CD14-positive monocyte (primary cell): ENCODE results near the gene ACSM2A. TPM values are rescaled to one million over a fixed set of nuclear protein-coding genes. Genes with fewer than 3 reads are reported as not detected.
"Not testable (repeated sequence)": the region's sequence is repeated elsewhere in the genome, so short reads cannot be mapped to it uniquely, and the experiment has no call there.

Experiments used
- DNase-seq, 3 donors: peaks; one replicate each; pipeline ENCODE4 v3.0.0-alpha.2; 2011 to 2022
- H2AFZ ChIP-seq: 2 replicates; pipeline ENCODE4 v1.6.0; 2012; ENCODE audit warnings: mild to moderate bottlenecking, low read depth, low read length, inconsistent platforms; ENCODE audit not compliant: insufficient read depth, poor library complexity, severe bottlenecking
- H3K27ac ChIP-seq, 2 donors: 1 replicate in 1 of 2; 2 replicates in 1 of 2; pipeline ENCODE4 v1.5.1; 2012 to 2013; ENCODE audit warnings: low read length in 2 of 2, control low read depth in 1 of 2, inconsistent platforms in 1 of 2, low read depth in 1 of 2, mild to moderate bottlenecking in 1 of 2
- H3K27me3 ChIP-seq, 2 donors: one replicate each; pipeline versions ENCODE4 v1.6.0 to v1.6.1; 2011 to 2013; ENCODE audit warnings: low read length in 2 of 2; ENCODE audit not compliant: control insufficient read depth in 2 of 2, insufficient read depth in 2 of 2
- H3K36me3 ChIP-seq, 2 donors: replicated peaks in 1 of 2; 1 replicate in 1 of 2; 2 replicates in 1 of 2; pipeline versions ENCODE4 v1.5.1 to v1.6.1; 2012 to 2013; ENCODE audit warnings: low read length in 2 of 2, control low read depth in 1 of 2, inconsistent platforms in 1 of 2, mild to moderate bottlenecking in 1 of 2; ENCODE audit not compliant: insufficient read depth in 2 of 2, control insufficient read depth in 1 of 2
- H3K4me1 ChIP-seq, 2 donors: 1 replicate in 1 of 2; 2 replicates in 1 of 2; pipeline versions ENCODE4 v1.5.1 to v1.6.1; 2012 to 2013; ENCODE audit warnings: low read length in 2 of 2, control low read depth in 1 of 2, inconsistent platforms in 1 of 2, mild to moderate bottlenecking in 1 of 2, moderate library complexity in 1 of 2; ENCODE audit not compliant: insufficient read depth in 2 of 2, control insufficient read depth in 1 of 2
- H3K4me2 ChIP-seq: replicated peaks from 2 replicates; pipeline ENCODE3; 2012; ENCODE audit warnings: low read length, moderate library complexity, mild to moderate bottlenecking; ENCODE audit not compliant: poor library complexity, severe bottlenecking; ENCODE audit errors: extremely low read depth
- H3K4me3 ChIP-seq, 3 experiments: fragments of 200-600 bp in 1 of 3; sonication (generic) in 1 of 3; replicated peaks in 1 of 3; 1 replicate in 2 of 3; 2 replicates in 1 of 3; pipeline ENCODE4 v1.5.1; 2011 to 2013; ENCODE audit warnings: low read length in 3 of 3, mild to moderate bottlenecking in 3 of 3, control low read depth in 2 of 3, low read depth in 2 of 3, inconsistent platforms in 1 of 3, moderate library complexity in 1 of 3
- H3K79me2 ChIP-seq: 2 replicates; pipeline ENCODE4 v1.6.0; 2012; ENCODE audit warnings: mild to moderate bottlenecking, control low read depth, inconsistent platforms, low read length, moderate library complexity; ENCODE audit not compliant: insufficient read depth
- H3K9ac ChIP-seq: 2 replicates; pipeline ENCODE4 v1.6.0; 2017; ENCODE audit warnings: low read length, mild to moderate bottlenecking; ENCODE audit not compliant: insufficient read depth, poor library complexity, severe bottlenecking
- H3K9me3 ChIP-seq, 2 donors: replicated peaks in 1 of 2; 1 replicate in 1 of 2; 2 replicates in 1 of 2; pipeline versions ENCODE4 v1.5.1 to v1.6.1; 2012 to 2013; ENCODE audit warnings: low read length in 2 of 2, control low read depth in 1 of 2; ENCODE audit not compliant: control insufficient read depth in 1 of 2, insufficient read depth in 1 of 2
- H4K20me1 ChIP-seq: 2 replicates; pipeline ENCODE4 v1.6.0; 2012; ENCODE audit warnings: mild to moderate bottlenecking, low read length, control low read depth, moderate library complexity; ENCODE audit not compliant: insufficient read depth
- H3K27ac Mint-ChIP-seq, 7 donors: one replicate each; pipeline ENCODE4 v1.8.0; 2020; ENCODE audit warnings: mild to moderate bottlenecking in 7 of 7, mixed read lengths in 7 of 7, moderate library complexity in 6 of 7, inconsistent platforms in 2 of 7
- H3K27me3 Mint-ChIP-seq, 3 donors: one replicate each; pipeline ENCODE4 v1.8.0; 2021 to 2022; ENCODE audit warnings: low read depth in 3 of 3, mild to moderate bottlenecking in 3 of 3, mixed read lengths in 3 of 3, moderate library complexity in 3 of 3, inconsistent platforms in 1 of 3
- H3K36me3 Mint-ChIP-seq, 2 donors: one replicate each; pipeline ENCODE4 v1.8.0; 2020; ENCODE audit warnings: mixed read lengths in 2 of 2, inconsistent platforms in 1 of 2, mild to moderate bottlenecking in 1 of 2
- H3K4me1 Mint-ChIP-seq: one replicate; pipeline ENCODE4 v1.8.0; 2020; ENCODE audit warnings: mild to moderate bottlenecking, mixed read lengths
- H3K4me3 Mint-ChIP-seq, 2 donors: one replicate each; pipeline ENCODE4 v1.8.0; 2020; ENCODE audit warnings: mild to moderate bottlenecking in 2 of 2, mixed read lengths in 2 of 2, moderate library complexity in 1 of 2
- H3K9me3 Mint-ChIP-seq, 7 donors: one replicate each; pipeline ENCODE4 v1.8.0; 2020 to 2022; ENCODE audit warnings: mixed read lengths in 7 of 7, mild to moderate bottlenecking in 6 of 7, moderate library complexity in 6 of 7, inconsistent platforms in 2 of 7
- WGBS: methylation state at CpG from one replicate; pipeline ENCODE4 v1.1.5; 2013; ENCODE audit warnings: missing lambda C conversion rate; ENCODE audit not compliant: insufficient coverage; 5-methylcytosine and 5-hydroxymethylcytosine counted together
- intact Hi-C, 2 donors: fragments of 100-400 bp; cut with micrococcal nuclease; formaldehyde crosslinking; loops; one replicate each; pipeline versions ENCODE4 v1.15.0 to v1.15.1; 2023
- polyA plus RNA-seq, 3 donors: library from polyadenylated mRNA; depleted of rRNA in 1 of 3; unstranded in 2 of 3; stranded (reverse) in 1 of 3; fragments of 300-500 nt in 2 of 3; fragments of >200 nt in 1 of 3; fragmentation: Illumina TruSeq in 2 of 3; gene quantifications; 1 replicate in 2 of 3; 2 replicates in 1 of 3; pipeline ENCODE4 v1.2.3, GENCODE V29; 2012 to 2021
- TF ChIP-seq, protein P1 (sequence below): fragments of 200-600 bp; IDR thresholded peaks from one replicate; pipeline ENCODE4 v1.8.0; 2022; ENCODE audit warnings: antibody characterized with exemption, mild to moderate bottlenecking

ACSM2A gene
- polyA plus RNA-seq, 3 donors = not detected

DNA sequence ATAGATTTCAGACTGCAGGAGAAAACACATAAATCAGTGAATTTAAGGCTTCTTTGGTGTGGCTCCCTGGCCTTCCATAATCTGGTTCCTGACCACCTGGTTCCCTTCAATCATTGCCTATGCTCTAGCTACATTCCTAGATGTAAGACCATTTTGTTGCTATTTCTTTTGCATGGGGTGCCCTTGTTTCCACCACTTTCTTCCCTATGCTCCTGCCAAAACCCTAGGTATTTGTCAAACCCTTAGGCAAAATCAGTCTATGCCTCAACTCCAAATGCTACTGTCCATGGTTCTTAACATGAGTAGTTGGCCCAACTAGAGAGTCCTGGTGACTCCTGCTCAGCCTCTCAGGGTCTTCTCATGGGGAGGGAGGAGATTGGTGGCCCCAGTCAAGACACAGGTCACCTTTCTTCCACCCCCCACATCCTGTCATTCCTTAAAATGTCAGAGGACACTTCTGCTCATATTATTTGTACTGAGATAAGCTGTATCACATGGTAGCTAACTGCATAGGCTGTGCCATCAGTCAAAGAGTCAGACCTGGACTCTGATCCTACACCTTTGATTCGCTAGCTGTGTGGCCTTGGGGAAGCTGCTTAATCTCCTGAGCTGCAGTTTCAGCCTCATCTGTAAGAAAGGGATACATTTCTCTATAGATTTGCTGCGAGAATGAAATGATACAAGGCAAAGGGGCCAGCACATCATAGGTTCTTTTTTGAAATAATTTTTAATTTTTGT is 27.0 kb upstream of the ACSM2A start:
- no peak overlapping the region for H3K9ac ChIP-seq
- no peak overlapping the region for H2AFZ ChIP-seq
- intact Hi-C loops = no loop called here
- no peaks in the 10 kb centered on the region for H3K27me3 ChIP-seq
- no peaks in the 10 kb centered on the region for H4K20me1 ChIP-seq
- H3K4me1 ChIP-seq = no peaks in the 10 kb centered on the region
- H3K4me3 ChIP-seq = no peak overlapping the region
- 71% methylated on average over 1 of the region's 2 CpGs for WGBS
- H3K36me3 ChIP-seq = no peaks in the 10 kb centered on the region
- DNase-seq = no peak
- no peak overlapping the region for H3K4me3 Mint-ChIP-seq
- no peaks in the 10 kb centered on the region for H3K36me3 Mint-ChIP-seq
- no peaks in the 10 kb centered on the region for H3K4me1 Mint-ChIP-seq
- H3K27ac ChIP-seq = no peak overlapping the region
- H3K9me3 ChIP-seq = no peaks in the 10 kb centered on the region
- no peaks in the 10 kb centered on the region for H3K79me2 ChIP-seq
- peaks cover 0 to 2% (median 0%) of the 10 kb centered on the region in 7 donors for H3K9me3 Mint-ChIP-seq
- TF ChIP-seq, protein P1, sequence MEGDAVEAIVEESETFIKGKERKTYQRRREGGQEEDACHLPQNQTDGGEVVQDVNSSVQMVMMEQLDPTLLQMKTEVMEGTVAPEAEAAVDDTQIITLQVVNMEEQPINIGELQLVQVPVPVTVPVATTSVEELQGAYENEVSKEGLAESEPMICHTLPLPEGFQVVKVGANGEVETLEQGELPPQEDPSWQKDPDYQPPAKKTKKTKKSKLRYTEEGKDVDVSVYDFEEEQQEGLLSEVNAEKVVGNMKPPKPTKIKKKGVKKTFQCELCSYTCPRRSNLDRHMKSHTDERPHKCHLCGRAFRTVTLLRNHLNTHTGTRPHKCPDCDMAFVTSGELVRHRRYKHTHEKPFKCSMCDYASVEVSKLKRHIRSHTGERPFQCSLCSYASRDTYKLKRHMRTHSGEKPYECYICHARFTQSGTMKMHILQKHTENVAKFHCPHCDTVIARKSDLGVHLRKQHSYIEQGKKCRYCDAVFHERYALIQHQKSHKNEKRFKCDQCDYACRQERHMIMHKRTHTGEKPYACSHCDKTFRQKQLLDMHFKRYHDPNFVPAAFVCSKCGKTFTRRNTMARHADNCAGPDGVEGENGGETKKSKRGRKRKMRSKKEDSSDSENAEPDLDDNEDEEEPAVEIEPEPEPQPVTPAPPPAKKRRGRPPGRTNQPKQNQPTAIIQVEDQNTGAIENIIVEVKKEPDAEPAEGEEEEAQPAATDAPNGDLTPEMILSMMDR = no peak
- H3K4me2 ChIP-seq = no peak overlapping the region
- H3K27me3 Mint-ChIP-seq = peaks cover 0 to 4% (median 0%) of the 10 kb centered on the region in 3 donors
- no peak overlapping the region for H3K27ac Mint-ChIP-seq

DNA sequence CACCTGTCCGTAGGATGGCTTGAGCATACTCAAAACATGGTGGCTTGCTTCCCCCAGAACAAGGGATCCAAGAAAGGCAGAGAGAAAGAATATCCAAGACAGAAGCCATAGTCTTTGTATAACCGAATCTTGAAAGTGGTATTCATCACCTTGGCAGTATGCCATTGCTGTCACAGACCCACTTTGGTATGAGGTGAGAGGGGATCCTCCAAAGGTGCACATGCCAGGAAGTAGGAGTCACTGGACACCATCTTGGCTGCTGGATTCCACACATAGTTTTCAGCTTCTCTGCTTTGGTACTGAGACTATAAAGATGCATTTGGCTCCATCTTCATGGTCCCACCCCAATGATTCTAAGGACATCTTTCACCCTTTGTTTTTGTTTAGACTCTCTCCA is 23.9 kb upstream of the ACSM2A start:
- H3K27me3 ChIP-seq, intact Hi-C loops, H3K27me3 Mint-ChIP-seq, H3K4me1 ChIP-seq, H4K20me1 ChIP-seq, H3K27ac ChIP-seq, H3K36me3 Mint-ChIP-seq, H3K4me2 ChIP-seq, H3K9ac ChIP-seq, H3K36me3 ChIP-seq, H3K9me3 Mint-ChIP-seq, H3K9me3 ChIP-seq, H2AFZ ChIP-seq, H3K4me3 Mint-ChIP-seq, H3K4me1 Mint-ChIP-seq, DNase-seq, H3K79me2 ChIP-seq, H3K4me3 ChIP-seq: not testable (repeated sequence)
- WGBS = 83% methylated on average over 1 of the region's 2 CpGs
- H3K27ac Mint-ChIP-seq = peak overlapping the region in 1 of 7 donors; percentile 33

DNA sequence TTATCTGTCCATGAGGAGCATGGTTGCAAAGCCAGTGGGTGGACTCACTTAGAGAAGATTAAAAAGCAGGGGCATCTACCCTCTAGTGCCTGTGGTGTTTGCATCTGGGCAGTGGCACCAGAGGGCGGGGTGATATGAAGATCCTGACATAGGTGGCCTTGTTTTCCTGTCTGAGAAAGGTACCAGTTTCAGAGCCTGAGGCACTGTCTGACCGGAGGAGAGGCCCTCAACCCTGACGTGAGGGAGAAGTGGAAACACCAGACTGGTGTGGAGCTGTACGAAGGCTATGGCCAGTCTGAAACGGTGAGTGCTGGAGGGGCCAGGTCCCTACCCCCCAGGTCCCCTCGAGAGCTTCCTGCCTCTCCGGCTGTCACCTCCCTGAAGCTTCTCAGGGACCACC is 21.8 kb upstream of the ACSM2A start:
- H3K9ac ChIP-seq, H3K27ac ChIP-seq, H3K4me1 ChIP-seq, H3K9me3 Mint-ChIP-seq, H3K4me2 ChIP-seq, H3K79me2 ChIP-seq, H3K36me3 Mint-ChIP-seq, H3K4me1 Mint-ChIP-seq, H3K27me3 Mint-ChIP-seq, H2AFZ ChIP-seq, H3K4me3 Mint-ChIP-seq, DNase-seq, H4K20me1 ChIP-seq, H3K27ac Mint-ChIP-seq, H3K36me3 ChIP-seq, H3K4me3 ChIP-seq, H3K27me3 ChIP-seq, H3K9me3 ChIP-seq, intact Hi-C loops: not testable (repeated sequence)
- WGBS = 95% methylated on average over 6 of the region's 7 CpGs

DNA sequence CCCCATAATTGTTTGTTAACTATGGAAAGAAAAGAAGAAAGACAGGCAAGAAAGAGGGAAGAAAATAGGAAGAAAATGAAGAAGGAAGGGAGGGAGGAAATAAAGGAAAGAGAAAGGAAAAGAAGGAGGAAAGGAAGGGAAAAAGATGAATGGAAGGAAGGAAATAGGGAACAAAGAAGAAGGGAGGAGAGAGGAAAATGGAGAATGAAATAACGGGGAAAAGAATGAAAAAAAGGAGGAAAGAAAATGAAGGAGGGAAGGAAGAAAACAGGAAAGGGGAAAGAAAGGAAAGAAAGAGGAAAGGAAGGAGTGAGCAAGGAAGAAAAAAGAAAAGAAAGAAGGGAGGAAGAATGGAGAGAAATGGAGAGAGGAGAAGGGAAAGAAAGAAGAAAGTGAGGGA is 20.8 kb upstream of the ACSM2A start:
- H4K20me1 ChIP-seq, H3K4me2 ChIP-seq, H3K27ac ChIP-seq, intact Hi-C loops, H3K4me3 ChIP-seq, H2AFZ ChIP-seq, DNase-seq, H3K9me3 Mint-ChIP-seq, H3K36me3 ChIP-seq, H3K4me1 Mint-ChIP-seq, H3K9me3 ChIP-seq, H3K79me2 ChIP-seq, H3K27ac Mint-ChIP-seq, H3K4me1 ChIP-seq, H3K27me3 Mint-ChIP-seq, H3K9ac ChIP-seq, H3K36me3 Mint-ChIP-seq, H3K27me3 ChIP-seq, H3K4me3 Mint-ChIP-seq: not testable (repeated sequence)
- no CpG with 5 or more reads among the region's 1 CpG for WGBS
